ENCODE results near the gene PPP6R3.

- TF ChIP-seq CTCF (IDR thresholded peaks at IDR 0.05): no peak
- TF ChIP-seq POLR2A (IDR thresholded peaks at IDR 0.05): no peak
These were observed 42.7 kb downstream of the PPP6R3 start for GRCh38 chr11:68503251-68503687.

Measured in heart left ventricle (tissue), 13 donors.